WTC11 (cell line): ENCODE results near the gene CCDC124. TPM values are rescaled to one million over a fixed set of nuclear protein-coding genes. Genes with fewer than 3 reads are reported as not detected.

Experiments
- ATAC-seq: fragments of 200-7000 bp; cut with Tn5 transposase; 2 replicates; pipeline ENCODE4 v1.10.0; 2021; ENCODE audit warnings: mild to moderate bottlenecking, moderate library complexity
- CTCF ChIA-PET: fragments of 300-600 bp; sonication (Branson Sonifier 250); formaldehyde crosslinking; loops from one replicate; lab custom pipeline; 2021; ENCODE audit warnings: antibody characterized with exemption; lab: Charles Lee
- POLR2A ChIA-PET: fragments of 350-600 bp; sonication (Branson Sonifier 250); formaldehyde crosslinking; loops from one replicate; lab custom pipeline; 2021; ENCODE audit warnings: antibody characterized with exemption; lab: Charles Lee
- DNase-seq: peaks from one replicate; pipeline ENCODE4 v3.0.0; 2021; ENCODE audit warnings: low spot score
- H3K27ac Mint-ChIP-seq: 2 replicates; pipeline ENCODE4 v1.8.0; 2021; ENCODE audit warnings: mixed read lengths
- H3K27me3 Mint-ChIP-seq: 2 replicates; pipeline ENCODE4 v1.8.0; 2021; ENCODE audit warnings: low read depth, mild to moderate bottlenecking, moderate library complexity, mixed read lengths
- H3K36me3 Mint-ChIP-seq: 2 replicates; pipeline ENCODE4 v1.8.0; 2021; ENCODE audit warnings: mixed read lengths
- H3K4me1 Mint-ChIP-seq: 2 replicates; pipeline ENCODE4 v1.8.0; 2022; ENCODE audit warnings: mixed read lengths
- H3K4me3 Mint-ChIP-seq: 2 replicates; pipeline ENCODE4 v1.8.0; 2021; ENCODE audit warnings: mild to moderate bottlenecking, moderate library complexity, mixed read lengths
- H3K9me3 Mint-ChIP-seq: 2 replicates; pipeline ENCODE4 v1.8.0; 2021; ENCODE audit warnings: mixed read lengths
- ATF1 ChIP-seq: sonication (generic); formaldehyde crosslinking; IDR thresholded peaks from 2 replicates; pipeline ENCODE4 v1.8.1; 2023; ENCODE audit warnings: mild to moderate bottlenecking, moderate library complexity, missing genetic modification reagents
- CREM ChIP-seq: sonication (generic); formaldehyde crosslinking; IDR thresholded peaks from 2 replicates; pipeline ENCODE4 v1.8.1; 2022; ENCODE audit warnings: mild to moderate bottlenecking, missing genetic modification reagents, moderate library complexity
- EMX1 ChIP-seq: fragments of 250-450 bp; sonication (Bioruptor Pico); IDR thresholded peaks from 2 replicates; pipeline ENCODE4 v1.8.0; 2021; ENCODE audit warnings: mild to moderate bottlenecking
- ESRRA ChIP-seq: sonication (generic); formaldehyde crosslinking; IDR thresholded peaks from 2 replicates; pipeline ENCODE4 v1.8.1; 2022; ENCODE audit warnings: mild to moderate bottlenecking, missing genetic modification reagents, borderline replicate concordance
- GRHL2 ChIP-seq: fragments of 250-450 bp; sonication (Bioruptor Pico); IDR thresholded peaks from 2 replicates; pipeline ENCODE4 v1.8.0; 2022; ENCODE audit warnings: mild to moderate bottlenecking, moderate library complexity; ENCODE audit not compliant: insufficient replicate concordance, severe bottlenecking
- NFE2L1 ChIP-seq: sonication (generic); formaldehyde crosslinking; IDR thresholded peaks from 2 replicates; pipeline ENCODE4 v1.8.1; 2023; ENCODE audit warnings: missing genetic modification reagents
- NR2C2 ChIP-seq: sonication (generic); formaldehyde crosslinking; IDR thresholded peaks from 2 replicates; pipeline ENCODE4 v1.8.0; 2022; ENCODE audit warnings: mild to moderate bottlenecking, missing genetic modification reagents
- OVOL2 ChIP-seq: fragments of 250-450 bp; sonication (Bioruptor Pico); IDR thresholded peaks from 2 replicates; pipeline ENCODE4 v1.9.0; 2021; ENCODE audit warnings: mild to moderate bottlenecking, borderline replicate concordance
- PRRX2 ChIP-seq: fragments of 250-450 bp; sonication (Bioruptor Pico); IDR thresholded peaks from 2 replicates; pipeline ENCODE4 v1.8.0; 2021; ENCODE audit warnings: mild to moderate bottlenecking
- RELA ChIP-seq: sonication (generic); formaldehyde crosslinking; IDR thresholded peaks from 2 replicates; pipeline ENCODE4 v1.8.1; 2022; ENCODE audit warnings: missing genetic modification reagents, mild to moderate bottlenecking, borderline replicate concordance
- SMAD4 ChIP-seq: sonication (generic); formaldehyde crosslinking; IDR thresholded peaks from 2 replicates; pipeline ENCODE4 v1.8.0; 2022; ENCODE audit warnings: mild to moderate bottlenecking, missing genetic modification reagents
- ZNF121 ChIP-seq: sonication (generic); formaldehyde crosslinking; IDR thresholded peaks from 2 replicates; pipeline ENCODE4 v1.8.0; 2023; ENCODE audit warnings: missing genetic modification reagents
- ZNF317 ChIP-seq: sonication (generic); formaldehyde crosslinking; IDR thresholded peaks from 2 replicates; pipeline ENCODE4 v1.8.1; 2023; ENCODE audit warnings: low read depth, mild to moderate bottlenecking, moderate library complexity, missing genetic modification reagents, borderline replicate concordance
- total RNA-seq: library from RNA; stranded (reverse); gene quantifications from 3 replicates; pipeline ENCODE4 v1.2.3, GENCODE V29; 2021
- TF ChIP-seq, protein P1 (sequence below): sonication (generic); formaldehyde crosslinking; conservative IDR thresholded peaks from 2 replicates; pipeline ENCODE4 v1.8.1; 2023; ENCODE audit warnings: mild to moderate bottlenecking, low read depth, missing genetic modification reagents, moderate library complexity
- TF ChIP-seq, protein P2 (sequence below): sonication (generic); formaldehyde crosslinking; IDR thresholded peaks from 2 replicates; pipeline ENCODE4 v1.8.0; 2022; ENCODE audit warnings: mild to moderate bottlenecking, missing genetic modification reagents
- TF ChIP-seq, protein P3 (sequence below): sonication (generic); formaldehyde crosslinking; IDR thresholded peaks from 2 replicates; pipeline ENCODE4 v1.8.1; 2023; ENCODE audit warnings: mild to moderate bottlenecking, missing genetic modification reagents
- TF ChIP-seq, protein P4 (sequence below): sonication (generic); formaldehyde crosslinking; IDR thresholded peaks from 2 replicates; pipeline ENCODE4 v1.8.1; 2022; ENCODE audit warnings: mild to moderate bottlenecking, missing genetic modification reagents, moderate library complexity, borderline replicate concordance
- TF ChIP-seq, protein P5 (sequence below): sonication (generic); formaldehyde crosslinking; IDR thresholded peaks from 2 replicates; pipeline ENCODE4 v1.8.1; 2023; ENCODE audit warnings: mild to moderate bottlenecking, missing genetic modification reagents
- TF ChIP-seq, protein P6 (sequence below): sonication (generic); formaldehyde crosslinking; IDR thresholded peaks from 2 replicates; pipeline ENCODE4 v1.8.0; 2023; ENCODE audit warnings: mild to moderate bottlenecking, missing genetic modification reagents
- TF ChIP-seq, protein P7 (sequence below): fragments of 250-450 bp; sonication (Bioruptor Pico); IDR thresholded peaks from 2 replicates; pipeline ENCODE4 v2.1.2; 2022; ENCODE audit warnings: mild to moderate bottlenecking, moderate library complexity

Gene CCDC124
- total RNA-seq, 1 experiment from 2014 or later = 156 TPM

DNA sequence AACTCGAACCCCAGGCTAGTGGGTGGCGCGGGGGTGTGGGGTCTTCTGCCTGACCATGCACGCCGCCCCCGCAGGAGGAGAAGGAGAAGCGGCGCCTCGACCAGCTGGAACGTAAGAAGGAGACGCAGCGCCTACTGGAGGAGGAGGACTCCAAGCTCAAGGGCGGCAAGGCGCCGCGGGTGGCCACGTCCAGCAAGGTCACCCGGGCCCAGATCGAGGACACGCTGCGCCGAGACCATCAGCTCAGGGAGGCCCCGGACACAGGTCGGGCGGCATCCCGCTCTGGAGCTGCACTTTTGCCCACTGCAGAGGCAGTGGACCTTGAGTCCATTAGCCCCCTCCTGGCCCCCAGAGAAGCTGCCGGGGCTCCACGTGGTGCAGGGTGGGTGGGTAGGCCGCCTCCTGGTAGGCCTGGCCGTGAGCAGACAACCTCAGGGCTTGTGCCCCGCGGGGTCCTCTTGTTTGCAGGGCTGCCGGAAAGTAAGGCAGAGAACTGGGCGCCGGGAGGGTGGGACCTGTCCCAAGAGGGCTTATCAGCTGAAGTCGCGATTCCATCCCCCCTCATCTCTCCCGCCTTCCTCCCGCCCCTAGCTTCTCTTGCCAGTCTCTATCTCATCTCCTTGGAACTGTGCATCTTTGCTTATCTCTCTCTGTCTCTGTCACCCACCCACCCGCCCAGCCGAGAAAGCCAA, 9.9 kb downstream of the CCDC124 start:
- H3K9me3 Mint-ChIP-seq = no peaks in the 10 kb centered on the region
- H3K36me3 Mint-ChIP-seq = peaks cover 6% of the 10 kb centered on the region
- TF ChIP-seq CREM (CRISPR knock-in tag) = no peak
- no peak for TF ChIP-seq GRHL2 (CRISPR knock-in tag)
- TF ChIP-seq PRRX2 = no peak
- no peak for TF ChIP-seq RELA (CRISPR knock-in tag)
- TF ChIP-seq, protein P1, sequence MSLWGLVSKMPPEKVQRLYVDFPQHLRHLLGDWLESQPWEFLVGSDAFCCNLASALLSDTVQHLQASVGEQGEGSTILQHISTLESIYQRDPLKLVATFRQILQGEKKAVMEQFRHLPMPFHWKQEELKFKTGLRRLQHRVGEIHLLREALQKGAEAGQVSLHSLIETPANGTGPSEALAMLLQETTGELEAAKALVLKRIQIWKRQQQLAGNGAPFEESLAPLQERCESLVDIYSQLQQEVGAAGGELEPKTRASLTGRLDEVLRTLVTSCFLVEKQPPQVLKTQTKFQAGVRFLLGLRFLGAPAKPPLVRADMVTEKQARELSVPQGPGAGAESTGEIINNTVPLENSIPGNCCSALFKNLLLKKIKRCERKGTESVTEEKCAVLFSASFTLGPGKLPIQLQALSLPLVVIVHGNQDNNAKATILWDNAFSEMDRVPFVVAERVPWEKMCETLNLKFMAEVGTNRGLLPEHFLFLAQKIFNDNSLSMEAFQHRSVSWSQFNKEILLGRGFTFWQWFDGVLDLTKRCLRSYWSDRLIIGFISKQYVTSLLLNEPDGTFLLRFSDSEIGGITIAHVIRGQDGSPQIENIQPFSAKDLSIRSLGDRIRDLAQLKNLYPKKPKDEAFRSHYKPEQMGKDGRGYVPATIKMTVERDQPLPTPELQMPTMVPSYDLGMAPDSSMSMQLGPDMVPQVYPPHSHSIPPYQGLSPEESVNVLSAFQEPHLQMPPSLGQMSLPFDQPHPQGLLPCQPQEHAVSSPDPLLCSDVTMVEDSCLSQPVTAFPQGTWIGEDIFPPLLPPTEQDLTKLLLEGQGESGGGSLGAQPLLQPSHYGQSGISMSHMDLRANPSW (CRISPR knock-in tag) = no peak
- TF ChIP-seq ZNF121 (CRISPR knock-in tag) = no peak
- no peak for TF ChIP-seq ZNF317
- TF ChIP-seq SMAD4 (CRISPR knock-in tag) = no peak
- TF ChIP-seq, protein P2, sequence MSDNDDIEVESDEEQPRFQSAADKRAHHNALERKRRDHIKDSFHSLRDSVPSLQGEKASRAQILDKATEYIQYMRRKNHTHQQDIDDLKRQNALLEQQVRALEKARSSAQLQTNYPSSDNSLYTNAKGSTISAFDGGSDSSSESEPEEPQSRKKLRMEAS (CRISPR knock-in tag) = no peak; the same call in 1 of the 2 replicates
- no peak for TF ChIP-seq ATF1
- TF ChIP-seq, protein P3, sequence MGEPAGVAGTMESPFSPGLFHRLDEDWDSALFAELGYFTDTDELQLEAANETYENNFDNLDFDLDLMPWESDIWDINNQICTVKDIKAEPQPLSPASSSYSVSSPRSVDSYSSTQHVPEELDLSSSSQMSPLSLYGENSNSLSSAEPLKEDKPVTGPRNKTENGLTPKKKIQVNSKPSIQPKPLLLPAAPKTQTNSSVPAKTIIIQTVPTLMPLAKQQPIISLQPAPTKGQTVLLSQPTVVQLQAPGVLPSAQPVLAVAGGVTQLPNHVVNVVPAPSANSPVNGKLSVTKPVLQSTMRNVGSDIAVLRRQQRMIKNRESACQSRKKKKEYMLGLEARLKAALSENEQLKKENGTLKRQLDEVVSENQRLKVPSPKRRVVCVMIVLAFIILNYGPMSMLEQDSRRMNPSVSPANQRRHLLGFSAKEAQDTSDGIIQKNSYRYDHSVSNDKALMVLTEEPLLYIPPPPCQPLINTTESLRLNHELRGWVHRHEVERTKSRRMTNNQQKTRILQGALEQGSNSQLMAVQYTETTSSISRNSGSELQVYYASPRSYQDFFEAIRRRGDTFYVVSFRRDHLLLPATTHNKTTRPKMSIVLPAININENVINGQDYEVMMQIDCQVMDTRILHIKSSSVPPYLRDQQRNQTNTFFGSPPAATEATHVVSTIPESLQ (CRISPR knock-in tag) = no peak
- H3K4me3 Mint-ChIP-seq = peak overlapping the region; percentile 66
- no peak overlapping the region for H3K27ac Mint-ChIP-seq
- ChIA-PET POLR2A (interaction anchor here (0.6 to 2.1 kb wide), 6 partner anchors 10 to 112 kb away, joined by 3 to 27 read pairs (median 5); partner anchors contain the start of gene CCDC124), CTCF (interaction anchor here (0.6 to 5.2 kb wide), 18 partner anchors 8 to 525 kb away, joined by 3 to 89 read pairs (median 6); partner anchors contain the start of genes ARRDC2, CCDC124, PIK3R2 and RPL18A)
- DNase-seq = peak; percentile 63
- H3K27me3 Mint-ChIP-seq = peaks cover 2% of the 10 kb centered on the region; the same call in 1 of the 2 replicates
- peak; percentile 4 for ATAC-seq
- peaks cover 27% of the 10 kb centered on the region for H3K4me1 Mint-ChIP-seq

DNA sequence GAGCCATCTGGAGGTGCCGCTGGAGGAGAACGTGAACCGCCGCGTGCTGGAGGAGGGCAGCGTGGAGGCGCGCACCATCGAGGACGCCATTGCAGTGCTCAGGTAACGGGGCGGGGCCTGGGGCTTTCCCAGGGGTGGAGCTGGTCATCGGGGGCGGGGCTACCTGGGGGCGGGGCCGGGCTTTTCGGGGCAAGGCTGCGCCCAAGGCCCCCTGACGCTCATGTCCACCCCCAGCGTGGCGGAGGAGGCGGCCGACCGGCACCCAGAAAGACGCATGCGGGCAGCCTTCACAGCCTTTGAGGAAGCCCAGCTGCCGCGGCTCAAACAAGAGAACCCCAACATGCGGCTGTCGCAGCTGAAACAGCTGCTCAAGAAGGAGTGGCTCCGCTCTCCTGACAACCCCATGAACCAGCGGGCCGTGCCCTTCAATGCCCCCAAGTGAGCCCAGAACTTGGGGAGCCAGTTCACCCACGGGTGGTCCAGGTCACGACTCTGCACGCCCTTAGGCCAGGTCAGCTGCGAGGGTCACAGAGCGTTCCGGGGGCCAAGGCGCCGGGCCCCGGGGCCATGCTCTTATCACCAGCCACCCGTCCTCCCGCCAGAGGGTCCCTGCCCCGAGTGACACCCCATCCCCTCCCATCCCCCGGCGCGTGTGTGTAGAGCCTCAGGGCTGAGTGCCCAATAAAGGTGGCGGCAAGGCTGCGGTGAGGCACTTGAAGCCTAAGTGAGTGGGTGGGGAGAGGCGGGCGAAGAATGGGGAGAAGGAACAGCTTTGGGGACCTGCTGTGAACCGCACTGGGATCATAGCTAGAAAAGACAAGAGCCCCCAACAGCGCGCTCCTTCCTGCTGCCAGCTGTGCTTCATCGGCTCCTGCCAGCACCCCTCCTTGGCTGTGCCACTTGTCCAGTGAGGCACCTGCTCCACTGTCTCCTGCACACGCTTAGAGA, 10.7 kb downstream of the CCDC124 start:
- ChIA-PET POLR2A (interaction anchor here (0.5 to 2.1 kb wide), 8 partner anchors 9 to 675 kb away, joined by 3 to 27 read pairs (median 5); partner anchors contain the start of gene CCDC124), CTCF (interaction anchor here (0.6 to 5.2 kb wide), 16 partner anchors 10 to 526 kb away, joined by 3 to 89 read pairs (median 6); partner anchors contain the start of genes CCDC124, PIK3R2, RPL18A and SLC5A5)
- Mint-ChIP-seq H3K9me3 (no peaks in the 10 kb centered on the region), H3K27ac (no peak overlapping the region), H3K36me3 (peaks cover 6% of the 10 kb centered on the region), H3K4me1 (peaks cover 27% of the 10 kb centered on the region), H3K4me3 (peak overlapping the region; percentile 66), H3K27me3 (peaks cover 2% of the 10 kb centered on the region; the same call in 1 of the 2 replicates)
- ATAC-seq (peak; percentile 41), DNase-seq (peak; percentile 81)
- TF ChIP-seq, protein P4, sequence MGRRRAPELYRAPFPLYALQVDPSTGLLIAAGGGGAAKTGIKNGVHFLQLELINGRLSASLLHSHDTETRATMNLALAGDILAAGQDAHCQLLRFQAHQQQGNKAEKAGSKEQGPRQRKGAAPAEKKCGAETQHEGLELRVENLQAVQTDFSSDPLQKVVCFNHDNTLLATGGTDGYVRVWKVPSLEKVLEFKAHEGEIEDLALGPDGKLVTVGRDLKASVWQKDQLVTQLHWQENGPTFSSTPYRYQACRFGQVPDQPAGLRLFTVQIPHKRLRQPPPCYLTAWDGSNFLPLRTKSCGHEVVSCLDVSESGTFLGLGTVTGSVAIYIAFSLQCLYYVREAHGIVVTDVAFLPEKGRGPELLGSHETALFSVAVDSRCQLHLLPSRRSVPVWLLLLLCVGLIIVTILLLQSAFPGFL = no peak
- TF ChIP-seq OVOL2 (CRISPR knock-in tag) (no peak), NFE2L1 (no peak), NR2C2 (CRISPR knock-in tag) (no peak), ESRRA (CRISPR knock-in tag) (no peak), EMX1 (CRISPR knock-in tag) (no peak)
- TF ChIP-seq, protein P5, sequence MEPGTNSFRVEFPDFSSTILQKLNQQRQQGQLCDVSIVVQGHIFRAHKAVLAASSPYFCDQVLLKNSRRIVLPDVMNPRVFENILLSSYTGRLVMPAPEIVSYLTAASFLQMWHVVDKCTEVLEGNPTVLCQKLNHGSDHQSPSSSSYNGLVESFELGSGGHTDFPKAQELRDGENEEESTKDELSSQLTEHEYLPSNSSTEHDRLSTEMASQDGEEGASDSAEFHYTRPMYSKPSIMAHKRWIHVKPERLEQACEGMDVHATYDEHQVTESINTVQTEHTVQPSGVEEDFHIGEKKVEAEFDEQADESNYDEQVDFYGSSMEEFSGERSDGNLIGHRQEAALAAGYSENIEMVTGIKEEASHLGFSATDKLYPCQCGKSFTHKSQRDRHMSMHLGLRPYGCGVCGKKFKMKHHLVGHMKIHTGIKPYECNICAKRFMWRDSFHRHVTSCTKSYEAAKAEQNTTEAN (CRISPR knock-in tag) = no peak
- TF ChIP-seq, protein P6, sequence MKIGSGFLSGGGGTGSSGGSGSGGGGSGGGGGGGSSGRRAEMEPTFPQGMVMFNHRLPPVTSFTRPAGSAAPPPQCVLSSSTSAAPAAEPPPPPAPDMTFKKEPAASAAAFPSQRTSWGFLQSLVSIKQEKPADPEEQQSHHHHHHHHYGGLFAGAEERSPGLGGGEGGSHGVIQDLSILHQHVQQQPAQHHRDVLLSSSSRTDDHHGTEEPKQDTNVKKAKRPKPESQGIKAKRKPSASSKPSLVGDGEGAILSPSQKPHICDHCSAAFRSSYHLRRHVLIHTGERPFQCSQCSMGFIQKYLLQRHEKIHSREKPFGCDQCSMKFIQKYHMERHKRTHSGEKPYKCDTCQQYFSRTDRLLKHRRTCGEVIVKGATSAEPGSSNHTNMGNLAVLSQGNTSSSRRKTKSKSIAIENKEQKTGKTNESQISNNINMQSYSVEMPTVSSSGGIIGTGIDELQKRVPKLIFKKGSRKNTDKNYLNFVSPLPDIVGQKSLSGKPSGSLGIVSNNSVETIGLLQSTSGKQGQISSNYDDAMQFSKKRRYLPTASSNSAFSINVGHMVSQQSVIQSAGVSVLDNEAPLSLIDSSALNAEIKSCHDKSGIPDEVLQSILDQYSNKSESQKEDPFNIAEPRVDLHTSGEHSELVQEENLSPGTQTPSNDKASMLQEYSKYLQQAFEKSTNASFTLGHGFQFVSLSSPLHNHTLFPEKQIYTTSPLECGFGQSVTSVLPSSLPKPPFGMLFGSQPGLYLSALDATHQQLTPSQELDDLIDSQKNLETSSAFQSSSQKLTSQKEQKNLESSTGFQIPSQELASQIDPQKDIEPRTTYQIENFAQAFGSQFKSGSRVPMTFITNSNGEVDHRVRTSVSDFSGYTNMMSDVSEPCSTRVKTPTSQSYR = no peak
- TF ChIP-seq, protein P7, sequence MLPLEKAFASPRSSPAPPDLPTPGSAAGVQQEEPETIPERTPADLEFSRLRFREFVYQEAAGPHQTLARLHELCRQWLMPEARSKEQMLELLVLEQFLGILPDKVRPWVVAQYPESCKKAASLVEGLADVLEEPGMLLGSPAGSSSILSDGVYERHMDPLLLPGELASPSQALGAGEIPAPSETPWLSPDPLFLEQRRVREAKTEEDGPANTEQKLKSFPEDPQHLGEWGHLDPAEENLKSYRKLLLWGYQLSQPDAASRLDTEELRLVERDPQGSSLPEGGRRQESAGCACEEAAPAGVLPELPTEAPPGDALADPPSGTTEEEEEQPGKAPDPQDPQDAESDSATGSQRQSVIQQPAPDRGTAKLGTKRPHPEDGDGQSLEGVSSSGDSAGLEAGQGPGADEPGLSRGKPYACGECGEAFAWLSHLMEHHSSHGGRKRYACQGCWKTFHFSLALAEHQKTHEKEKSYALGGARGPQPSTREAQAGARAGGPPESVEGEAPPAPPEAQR = no peak
